Fibroblast of lung (primary cell): ENCODE data around the gene USP17L17.
"Not testable (repeated sequence)": the region's sequence is repeated elsewhere in the genome, so short reads cannot be mapped to it uniquely, and the experiment has no call there.

Experiments used
- CTCF ChIP-seq, 2 donors: IDR thresholded peaks in 1 of 2; conservative IDR thresholded peaks in 1 of 2; 1 replicate in 1 of 2; 2 replicates in 1 of 2; pipeline ENCODE4 v1.5.1; 2011 to 2012; ENCODE audit warnings: low read length in 2 of 2, control low read depth in 1 of 2, inconsistent platforms in 1 of 2, low read depth in 1 of 2, mild to moderate bottlenecking in 1 of 2
- EZH2 ChIP-seq: IDR thresholded peaks from 2 replicates; pipeline ENCODE4 v1.5.1; 2012; ENCODE audit warnings: low read length, control low read depth, mild to moderate bottlenecking; ENCODE audit errors: missing control alignments

- not testable (repeated sequence) for TF ChIP-seq CTCF (conservative IDR thresholded peaks at IDR 0.05 in 1 of 2, IDR thresholded peaks at IDR 0.05 in 1 of 2; ENCODE audit: low read depth in 1 of 2, low read length in 2 of 2); EZH2
Measured at GRCh38 chr4:9224596-9224995, 19.1 kb upstream of the USP17L17 start, which contains the start of gene USP17L13.
